Stimulated activated CD4-positive, alpha-beta T cell treated with anti-CD3 and anti-CD28 coated beads, Interleukin-15, amount 100 ng/mL, for 1 hour (primary cell): ENCODE measurements around the gene CD300E.
"Not testable (repeated sequence)": the region's sequence is repeated elsewhere in the genome, so short reads cannot be mapped to it uniquely, and the experiment has no call there.

Experiments used
- DNase-seq, 2 donors: peaks; one replicate each; pipeline ENCODE4 v3.0.0-alpha.2; 2020; ENCODE audit warnings: low read depth in 1 of 2, low spot score in 1 of 2

Gene CD300E

DNA sequence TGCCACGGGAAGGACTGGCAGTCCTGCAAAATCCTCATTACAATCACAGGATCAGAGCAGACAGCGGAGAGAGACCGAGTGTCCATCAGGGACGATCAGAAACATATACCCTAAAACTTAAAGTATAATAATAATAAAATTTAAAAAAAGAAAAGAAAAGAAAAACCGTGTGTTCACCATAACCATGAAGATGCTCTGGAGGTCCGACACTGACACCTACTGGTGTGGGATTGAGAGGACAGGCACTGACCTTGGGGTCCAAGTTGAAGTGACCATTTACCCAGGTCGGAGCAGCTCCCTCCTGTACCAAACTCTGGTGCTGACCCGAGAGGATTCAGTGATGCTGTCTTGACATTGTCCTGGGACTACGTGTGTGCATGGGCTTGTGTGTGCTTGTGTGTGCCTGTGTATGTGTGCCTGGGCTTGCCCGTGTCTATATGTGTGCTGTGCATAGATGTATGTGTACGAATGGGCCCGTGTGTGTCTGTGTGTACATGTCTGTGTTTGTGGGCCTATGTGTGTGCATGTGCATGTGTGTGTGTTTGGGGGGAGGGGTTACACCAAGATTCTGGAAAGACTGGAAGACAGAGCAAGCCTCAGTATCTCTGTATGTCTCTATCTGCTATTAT is 21.5 kb downstream of the CD300E start:
- no peak for DNase-seq

DNA sequence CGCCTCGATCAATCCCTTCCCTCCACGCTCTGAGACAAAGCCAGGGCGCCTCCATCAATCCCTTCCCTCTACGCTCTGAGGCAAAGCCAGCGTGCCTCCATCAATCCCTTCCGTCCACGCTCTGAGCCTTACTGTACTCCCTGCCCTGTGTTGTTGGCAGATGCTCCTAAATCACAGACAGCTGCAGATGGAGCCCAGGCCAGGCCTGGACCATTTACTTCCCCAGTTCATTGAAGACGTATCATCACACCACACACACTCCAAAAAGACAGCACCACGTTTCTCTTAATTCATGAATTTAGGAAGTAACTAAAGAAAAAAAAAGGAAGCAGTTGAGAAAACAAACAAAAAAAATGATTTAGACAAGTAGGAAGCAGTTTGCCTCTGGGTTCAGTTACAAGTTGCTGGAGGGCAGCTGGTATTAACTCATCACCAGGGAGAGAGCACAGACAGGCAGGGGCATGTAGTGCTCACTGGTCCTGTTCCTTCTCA is 24.0 kb downstream of the CD300E start:
- DNase-seq, result no peak

GRCh38 chr17:74599023-74599399 is 24.5 kb downstream of the CD300E start:
- no peak for DNase-seq

DNA sequence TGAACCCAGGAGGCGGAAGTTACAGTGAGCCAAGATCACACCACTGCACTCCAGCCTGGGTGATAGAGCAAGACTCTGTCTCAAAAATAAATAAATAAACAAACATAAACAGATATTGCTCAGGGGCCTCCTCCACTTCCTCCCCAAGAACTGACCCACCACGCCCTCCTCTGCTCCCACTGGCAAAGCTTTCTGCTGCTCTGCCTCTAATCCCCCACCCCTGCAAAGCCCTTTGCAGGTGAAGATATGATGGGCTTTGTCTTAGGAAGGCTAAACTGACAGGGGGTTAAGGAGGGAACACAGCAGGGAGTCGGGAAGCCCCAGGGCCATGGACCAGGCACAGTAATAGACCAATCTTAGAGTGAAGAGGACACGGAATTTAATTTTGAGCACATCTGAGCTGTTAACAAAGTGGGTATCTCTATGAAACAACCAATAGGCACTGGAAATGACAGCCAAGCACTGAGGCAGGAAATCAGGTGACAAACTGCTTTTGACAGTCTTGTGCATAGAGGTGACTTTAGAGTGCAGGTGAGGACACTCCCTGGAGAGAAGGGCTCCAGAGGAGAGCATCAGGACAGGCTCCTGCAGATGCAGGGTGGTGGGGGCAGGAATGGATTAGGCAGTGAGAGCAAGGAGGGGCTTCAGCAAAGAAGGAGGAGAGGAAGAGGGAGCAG is 25.1 kb downstream of the CD300E start:
- no peak for DNase-seq

- no peak for DNase-seq
Measured at GRCh38 chr17:74597069-74597790, 26.3 kb downstream of the CD300E start.

- no peak for DNase-seq
Measured at GRCh38 chr17:74595037-74595750, 28.3 kb downstream of the CD300E start.

DNA sequence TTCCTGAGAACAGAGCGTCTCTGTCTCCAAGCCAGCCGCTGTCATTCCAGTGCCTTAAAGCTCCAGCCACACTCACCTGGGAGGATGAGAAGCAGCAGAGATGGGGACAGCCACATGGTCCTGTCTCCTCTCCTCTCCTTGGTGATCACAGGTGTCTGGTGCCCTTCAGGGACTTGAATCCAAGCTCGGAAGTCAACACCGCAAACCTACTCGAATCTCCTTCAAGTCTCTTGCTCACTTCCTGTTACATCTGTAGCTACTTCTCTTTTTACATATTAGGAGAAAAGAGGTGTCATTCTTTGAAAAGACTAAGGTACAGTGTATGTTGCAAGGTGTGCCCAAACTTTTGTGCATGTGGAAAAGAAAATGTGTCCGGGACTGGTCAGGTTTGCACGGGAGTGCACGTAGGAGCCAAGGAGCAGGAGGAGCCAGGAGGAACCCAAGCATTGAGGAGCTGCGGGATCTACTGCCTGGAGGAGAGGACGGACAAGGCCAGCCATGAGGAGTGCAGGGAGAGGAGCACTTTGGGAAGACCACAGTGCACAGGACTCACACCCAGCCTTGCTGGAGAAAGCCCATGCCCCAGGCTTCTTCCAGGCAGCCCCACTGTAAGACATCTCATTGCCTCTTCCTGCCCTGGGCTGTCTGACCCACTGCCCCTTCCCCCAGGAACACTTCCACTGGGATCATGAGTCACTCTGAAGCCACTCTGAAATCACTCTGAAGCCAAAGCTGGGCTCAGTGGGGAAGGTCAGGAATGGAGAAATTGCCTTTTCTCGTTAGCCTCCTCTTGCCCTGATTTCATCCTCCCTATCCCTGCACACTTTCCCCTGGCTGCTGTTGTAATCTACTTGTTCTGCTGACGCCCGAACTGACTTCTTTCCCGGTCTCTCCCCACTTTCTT is 31.2 kb downstream of the CD300E start, which contains the start of gene CD300LD:
Gene CD300LD, minus strand, starts transcription at position 197 of the 904 bp plus-strand sequence. Its CDS starts 81 bp downstream, at position 116.
- DNase-seq, result no peak

DNA sequence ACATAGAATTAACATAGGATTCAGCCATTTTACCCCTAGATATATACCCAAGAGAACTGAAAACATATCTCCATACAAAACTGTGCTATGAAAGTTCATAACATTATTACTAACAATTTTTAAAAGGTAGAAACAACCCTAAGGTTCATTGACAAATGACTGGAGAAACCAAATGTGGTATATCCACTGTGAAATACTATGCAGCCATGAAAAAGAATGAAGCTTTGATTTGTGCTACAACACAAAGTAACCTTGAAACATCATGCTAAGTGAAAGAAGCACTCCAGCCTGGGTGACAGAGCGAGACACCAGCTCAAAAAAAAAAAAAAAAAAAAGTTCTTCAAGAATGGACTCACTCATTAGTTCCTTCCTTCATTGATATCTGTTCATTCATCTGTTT is 32.0 kb downstream of the CD300E start:
- no peak for DNase-seq

- DNase-seq, result no peak
Measured at GRCh38 chr17:74585711-74586110, 37.8 kb downstream of the CD300E start.

- DNase-seq, result no peak
Measured at GRCh38 chr17:74584292-74585060, 39.1 kb downstream of the CD300E start.

DNA sequence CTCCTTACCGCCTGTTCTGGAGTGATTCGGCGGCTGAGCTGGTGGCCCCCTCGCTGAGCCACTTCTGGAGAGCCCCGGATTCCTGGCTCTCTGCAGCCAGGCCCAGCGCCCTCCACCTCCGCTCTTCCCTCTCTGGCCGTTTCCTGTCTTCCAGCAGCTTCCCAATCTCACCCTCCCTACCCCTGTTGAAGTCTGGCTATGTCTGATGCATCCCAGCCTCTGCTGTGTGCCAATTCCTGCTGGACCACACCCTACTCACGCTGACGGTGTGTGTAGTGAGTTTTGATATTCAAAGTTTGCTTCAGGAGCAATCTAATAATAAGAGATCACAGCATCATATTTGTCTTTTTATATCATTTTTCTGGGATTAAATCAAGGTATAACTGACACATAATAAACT is 40.9 kb downstream of the CD300E start:
- no peak for DNase-seq

GRCh38 chr17:74579900-74580299 is 43.6 kb downstream of the CD300E start:
- no peak for DNase-seq

GRCh38 chr17:74578979-74579378 is 44.6 kb downstream of the CD300E start:
- DNase-seq, result no peak

DNA sequence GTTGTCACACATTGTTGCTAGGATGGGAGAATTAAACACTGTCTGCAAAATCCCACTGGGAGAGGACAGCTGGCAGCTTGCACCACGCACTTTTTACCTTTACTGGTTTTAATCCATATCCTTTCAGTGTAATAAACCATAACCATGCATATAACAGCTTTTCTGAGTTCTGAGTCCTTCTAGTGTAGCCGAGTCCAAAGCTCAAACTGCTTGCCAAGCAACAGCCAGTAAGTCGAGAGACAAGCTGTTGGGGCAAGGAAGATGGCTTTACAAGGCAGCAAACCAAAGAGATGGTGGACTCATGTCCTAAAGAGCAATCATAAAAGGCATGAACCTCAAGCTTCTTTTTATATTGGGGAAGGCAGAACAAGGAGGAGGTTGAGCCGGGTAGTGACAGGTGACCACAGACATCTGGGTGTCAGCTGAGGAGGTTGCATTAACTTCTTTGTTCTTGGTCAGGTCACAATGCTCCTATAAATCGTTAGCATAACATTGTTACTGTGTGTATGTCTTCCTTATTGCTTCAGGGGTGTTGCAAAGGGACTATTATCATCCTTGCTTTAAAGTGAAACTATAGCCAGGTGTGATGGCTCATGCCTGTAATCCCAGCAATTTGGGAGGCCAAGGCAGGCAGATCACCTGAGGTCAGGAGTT is 48.9 kb downstream of the CD300E start:
- DNase-seq, result no peak

DNA sequence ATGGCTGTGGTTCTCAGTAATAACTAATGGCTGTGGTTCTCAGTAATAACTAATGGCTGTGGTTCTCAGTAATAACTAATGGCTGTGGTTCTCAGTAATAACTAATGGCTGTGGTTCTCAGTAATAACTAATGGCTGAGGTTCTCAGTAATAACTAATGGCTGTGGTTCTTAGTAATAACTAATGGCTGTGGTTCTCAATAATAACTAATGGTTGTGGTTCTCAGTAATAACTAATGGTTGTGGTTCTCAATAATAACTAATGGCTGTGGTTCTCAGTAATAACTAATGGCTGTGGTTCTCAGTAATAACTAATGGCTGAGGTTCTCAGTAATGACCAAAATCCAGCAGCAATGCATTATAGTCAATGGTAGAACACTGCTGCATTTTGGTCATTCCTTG is 49.9 kb downstream of the CD300E start:
- DNase-seq, result not testable (repeated sequence)

DNA sequence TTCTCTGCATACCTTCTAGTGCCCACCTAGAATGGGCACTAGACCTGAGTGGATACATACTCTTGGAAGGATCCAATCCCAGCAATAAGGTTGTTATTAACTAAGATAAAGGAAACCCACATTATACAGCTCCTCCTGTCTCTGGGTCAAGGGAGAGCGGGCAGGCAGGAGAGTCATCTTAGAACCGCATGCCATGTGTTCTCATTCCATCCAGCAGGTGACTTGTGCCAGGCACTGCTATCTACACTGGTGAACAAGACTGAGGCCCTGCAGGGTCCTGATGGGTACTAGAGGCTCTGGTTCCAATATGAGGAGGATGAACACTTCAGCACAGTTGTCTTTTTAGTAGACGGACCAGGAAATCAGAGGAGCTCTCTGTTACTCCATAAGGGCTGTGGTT is 50.4 kb downstream of the CD300E start:
- DNase-seq, result no peak

DNA sequence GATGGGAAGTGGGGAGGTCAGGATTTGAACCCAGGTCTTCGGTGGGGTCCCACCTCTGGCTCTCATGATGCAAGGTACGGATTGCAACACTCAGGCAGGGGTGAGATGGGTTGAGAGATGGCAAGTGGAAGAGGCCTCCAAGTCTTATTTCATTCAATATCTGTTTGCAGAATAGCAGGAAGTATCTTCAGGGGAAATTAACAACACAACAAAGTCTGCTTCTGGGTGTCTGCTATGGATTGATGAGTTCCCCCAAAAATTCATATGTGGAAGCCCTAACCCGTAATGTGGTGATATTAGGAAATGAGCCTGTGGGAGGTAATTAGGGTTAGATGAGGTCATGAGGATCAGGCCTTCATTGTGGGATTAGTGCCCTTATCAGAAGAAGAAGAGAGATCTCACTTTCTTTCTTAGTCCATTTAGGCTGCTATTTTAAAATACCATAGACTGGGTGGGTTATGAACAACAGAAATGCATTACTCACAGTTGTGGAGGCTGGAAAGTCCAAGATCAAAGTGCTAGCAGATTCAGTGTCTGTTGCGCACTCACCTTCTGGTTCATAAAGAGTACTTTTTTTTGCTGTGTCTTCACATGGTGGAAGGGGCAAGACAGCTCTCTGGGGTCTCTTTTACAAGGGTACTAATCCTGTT is 51.8 kb downstream of the CD300E start:
- no peak for DNase-seq
